H9 (cell line): ENCODE results near the gene PXK. TPM values are rescaled to one million over a fixed set of nuclear protein-coding genes. Genes with fewer than 3 reads are reported as not detected.
A peak's percentile ranks its signal among the peaks of the same experiment; 100 is the strongest.

ENCODE experiments used
- DNase-seq: peaks from one replicate; pipeline ENCODE4 v3.0.0-alpha.2; 2017
- H2AFZ ChIP-seq: one replicate; pipeline ENCODE4 v1.6.1; 2013; ENCODE audit warnings: mild to moderate bottlenecking, low read length, control low read depth, moderate library complexity
- H2AK5ac ChIP-seq: 2 replicates; pipeline ENCODE4 v1.6.1; 2013; ENCODE audit warnings: low read length, control low read depth, mixed read lengths; ENCODE audit not compliant: insufficient read length
- H2BK120ac ChIP-seq: one replicate; pipeline ENCODE4 v1.6.1; 2013; ENCODE audit warnings: low read depth, mild to moderate bottlenecking, low read length, control low read depth, inconsistent platforms; ENCODE audit not compliant: poor library complexity, severe bottlenecking
- H2BK12ac ChIP-seq: 2 replicates; pipeline ENCODE4 v1.6.1; 2013; ENCODE audit warnings: low read length, control low read depth, mixed read lengths, low read depth; ENCODE audit not compliant: insufficient read length
- H2BK15ac ChIP-seq: 2 replicates; pipeline ENCODE4 v1.6.1; 2013; ENCODE audit warnings: low read depth, low read length, control low read depth
- H2BK20ac ChIP-seq: one replicate; pipeline ENCODE4 v1.6.1; 2013; ENCODE audit warnings: low read depth, mild to moderate bottlenecking, low read length, control low read depth, inconsistent platforms; ENCODE audit not compliant: poor library complexity, severe bottlenecking
- H2BK5ac ChIP-seq: 2 replicates; pipeline ENCODE4 v1.6.1; 2013; ENCODE audit warnings: low read length, control low read depth, mixed read lengths; ENCODE audit not compliant: insufficient read length
- H3K14ac ChIP-seq: 2 replicates; pipeline ENCODE4 v1.6.1; 2013; ENCODE audit warnings: low read length, control low read depth; ENCODE audit not compliant: insufficient read depth
- H3K18ac ChIP-seq: 2 replicates; pipeline ENCODE4 v1.6.1; 2013; ENCODE audit warnings: low read depth, mild to moderate bottlenecking, mixed read lengths, low read length, control low read depth; ENCODE audit not compliant: insufficient read length
- H3K23ac ChIP-seq: 2 replicates; pipeline ENCODE4 v1.6.1; 2013; ENCODE audit warnings: low read length, control low read depth, mixed read lengths, low read depth; ENCODE audit not compliant: insufficient read length
- H3K23me2 ChIP-seq: 2 replicates; pipeline ENCODE4 v1.6.1; 2013; ENCODE audit warnings: low read depth, mild to moderate bottlenecking, mixed read lengths, low read length, control low read depth; ENCODE audit not compliant: insufficient read length, poor library complexity, severe bottlenecking
- H3K27ac ChIP-seq: 2 replicates; pipeline ENCODE4 v1.5.1; 2013; ENCODE audit warnings: low read length, control low read depth, mixed read lengths, low read depth; ENCODE audit not compliant: insufficient read length
- H3K27me3 ChIP-seq: 2 replicates; pipeline ENCODE4 v1.6.1; 2013; ENCODE audit warnings: low read length, control low read depth, inconsistent platforms; ENCODE audit not compliant: insufficient read depth
- H3K4ac ChIP-seq: 2 replicates; pipeline ENCODE4 v1.6.1; 2013; ENCODE audit warnings: low read depth, mild to moderate bottlenecking, control low read depth, inconsistent platforms, low read length, moderate library complexity
- H3K4me1 ChIP-seq: 2 replicates; pipeline ENCODE4 v1.6.1; 2013; ENCODE audit warnings: low read length, control low read depth, inconsistent platforms; ENCODE audit not compliant: insufficient read depth
- H3K4me2 ChIP-seq: 2 replicates; pipeline ENCODE4 v1.6.1; 2013; ENCODE audit warnings: low read length, control low read depth, mixed read lengths; ENCODE audit not compliant: insufficient read length, insufficient read depth
- H3K56ac ChIP-seq: 2 replicates; pipeline ENCODE4 v1.6.1; 2013; ENCODE audit warnings: low read depth, mild to moderate bottlenecking, mixed read lengths, low read length, control low read depth; ENCODE audit not compliant: insufficient read length
- H3K79me1 ChIP-seq: 2 replicates; pipeline ENCODE4 v1.6.1; 2013; ENCODE audit warnings: low read depth, mild to moderate bottlenecking, moderate library complexity, low read length, control low read depth, inconsistent platforms; ENCODE audit not compliant: insufficient read depth, poor library complexity, severe bottlenecking
- H3K79me2 ChIP-seq: 2 replicates; pipeline ENCODE4 v1.6.1; 2013; ENCODE audit warnings: low read length, control low read depth, inconsistent platforms; ENCODE audit not compliant: insufficient read depth
- H3K9ac ChIP-seq: 2 replicates; pipeline ENCODE4 v1.6.1; 2013; ENCODE audit warnings: low read length, control low read depth, mixed read lengths; ENCODE audit not compliant: insufficient read length; ENCODE audit errors: extremely low read depth
- H3K9me3 ChIP-seq: one replicate; pipeline ENCODE4 v1.6.1; 2013; ENCODE audit warnings: low read depth, low read length, inconsistent platforms; ENCODE audit not compliant: control insufficient read depth
- H3T11ph ChIP-seq: one replicate; pipeline ENCODE4 v1.6.1; 2013; ENCODE audit warnings: mild to moderate bottlenecking, low read length, control low read depth, inconsistent platforms
- H4K20me1 ChIP-seq: one replicate; pipeline ENCODE4 v1.6.1; 2013; ENCODE audit not compliant: control insufficient read depth, insufficient read length, insufficient read depth
- H4K5ac ChIP-seq: 2 replicates; pipeline ENCODE4 v1.6.1; 2013; ENCODE audit warnings: low read depth, mild to moderate bottlenecking, mixed read lengths, low read length, control low read depth; ENCODE audit not compliant: insufficient read length
- H4K8ac ChIP-seq: replicated peaks from 2 replicates; pipeline ENCODE4 v1.6.1; 2013; ENCODE audit warnings: low read length, control low read depth, mixed read lengths, low read depth; ENCODE audit not compliant: insufficient read length
- H4K91ac ChIP-seq: 2 replicates; pipeline ENCODE4 v1.6.1; 2013; ENCODE audit warnings: low read depth, mild to moderate bottlenecking, moderate library complexity, mixed read lengths, low read length, control low read depth; ENCODE audit not compliant: insufficient read length
- H3K27ac Mint-ChIP-seq, 3 experiments: 2 replicates in 2 of 3; 3 replicates in 1 of 3; pipeline ENCODE4 v1.8.0; 2020 to 2021; ENCODE audit warnings: mixed read lengths in 3 of 3, mild to moderate bottlenecking in 1 of 3, moderate library complexity in 1 of 3
- H3K27me3 Mint-ChIP-seq: 2 replicates; pipeline ENCODE4 v1.8.0; 2021; ENCODE audit warnings: low read depth, mild to moderate bottlenecking, moderate library complexity, mixed read lengths
- H3K36me3 Mint-ChIP-seq, 3 experiments: 2 replicates in 2 of 3; 3 replicates in 1 of 3; pipeline ENCODE4 v1.8.0; 2020 to 2021; ENCODE audit warnings: low read depth in 3 of 3, mixed read lengths in 3 of 3; ENCODE audit not compliant: insufficient read depth in 1 of 3
- H3K4me1 Mint-ChIP-seq, 2 experiments: 2 replicates each; pipeline ENCODE4 v1.8.0; 2020; ENCODE audit warnings: mixed read lengths in 2 of 2
- H3K4me3 Mint-ChIP-seq, 2 experiments: 2 replicates in 1 of 2; 3 replicates in 1 of 2; pipeline ENCODE4 v1.8.0; 2020 to 2021; ENCODE audit warnings: mild to moderate bottlenecking in 2 of 2, mixed read lengths in 2 of 2, moderate library complexity in 1 of 2
- H3K9me3 Mint-ChIP-seq, 2 experiments: 2 replicates in 1 of 2; 3 replicates in 1 of 2; pipeline ENCODE4 v1.8.0; 2020; ENCODE audit warnings: mild to moderate bottlenecking in 2 of 2, mixed read lengths in 2 of 2, moderate library complexity in 1 of 2
- CTCF ChIP-seq: fragments of 200-600 bp; sonication (generic); conservative IDR thresholded peaks from 3 replicates; pipeline ENCODE4 v1.8.0; 2021; ENCODE audit warnings: antibody characterized with exemption, mild to moderate bottlenecking
- WGBS: extraction: QIAGEN DNeasy Blood & Tissue Kit; methylation state at CpG from one replicate; pipeline ENCODE4 v1.1.7; 2013; ENCODE audit warnings: missing lambda C conversion rate, low lambda C conversion rate, mixed read lengths; ENCODE audit not compliant: insufficient read length; ENCODE audit errors: extremely low coverage; 5-methylcytosine and 5-hydroxymethylcytosine counted together
- total RNA-seq: library from RNA; stranded (reverse); gene quantifications from 2 replicates; pipeline ENCODE4 v1.2.1, GENCODE V29; 2021

Gene PXK
- total RNA-seq, 1 experiment from 2014 or later: 3.3 TPM

GRCh38 chr3:58287354-58287753, 45.3 kb upstream of the PXK start:
- Histone ChIP-seq H2AK5ac (no peak overlapping the region), H3K4ac (no peak overlapping the region), H3K23me2 (no peaks in the 10 kb centered on the region), H2BK12ac (no peak overlapping the region), H3K27ac (no peak overlapping the region), H3K27me3 (no peaks in the 10 kb centered on the region), H3K9me3 (no peaks in the 10 kb centered on the region), H4K20me1 (no peaks in the 10 kb centered on the region), H4K8ac (no peak overlapping the region), H2BK120ac (no peak overlapping the region), H3K18ac (no peak overlapping the region), H3K9ac (no peak overlapping the region), H3K56ac (no peak overlapping the region), H4K5ac (no peak overlapping the region), H3K4me1 (no peaks in the 10 kb centered on the region), H3K23ac (no peak overlapping the region), H2BK15ac (no peak overlapping the region), H3K79me1 (no peaks in the 10 kb centered on the region), H4K91ac (no peak overlapping the region), H3K14ac (no peak overlapping the region), H3K4me2 (no peak overlapping the region), H3T11ph (no peak overlapping the region), H3K79me2 (no peaks in the 10 kb centered on the region), H2BK5ac (no peak overlapping the region), H2BK20ac (no peak overlapping the region), H2AFZ (no peak overlapping the region)
- H3K9me3 Mint-ChIP-seq: peaks cover 14 to 18% of the 10 kb centered on the region in 2 experiments; a peak in 4 of 5 replicates
- no peaks in the 10 kb centered on the region for H3K27me3 Mint-ChIP-seq
- H3K4me1 Mint-ChIP-seq: no peaks in the 10 kb centered on the region
- no peak for DNase-seq
- H3K36me3 Mint-ChIP-seq: peaks cover 3 to 17% (median 12%) of the 10 kb centered on the region in 3 experiments; a peak in 5 of 7 replicates
- no CpG with 5 or more reads among the region's 6 CpGs for WGBS
- no peak for TF ChIP-seq CTCF
- H3K27ac Mint-ChIP-seq: peak overlapping the region in 1 of 3 experiments; percentile 54; a peak in 1 of 7 replicates
- no peak overlapping the region for H3K4me3 Mint-ChIP-seq
